IPS DF 6.9 (cell line): ENCODE measurements around the gene PPIP5K2.
"Not testable (repeated sequence)": the region's sequence is repeated elsewhere in the genome, so short reads cannot be mapped to it uniquely, and the experiment has no call there.

Experiments used
- DNase-seq: peaks from one replicate; pipeline ENCODE4 v3.0.0-alpha.2; 2013; ENCODE audit warnings: low read depth, low spot score
- H3K27ac ChIP-seq: one replicate; pipeline ENCODE4 v1.5.1; 2013; ENCODE audit warnings: low read length, control low read depth
- H3K27me3 ChIP-seq: 2 replicates; pipeline ENCODE4 v1.6.1; 2013; ENCODE audit warnings: mild to moderate bottlenecking, low read length; ENCODE audit not compliant: control insufficient read depth, insufficient read depth
- H3K36me3 ChIP-seq: 2 replicates; pipeline ENCODE4 v1.6.1; 2013; ENCODE audit warnings: low read length; ENCODE audit not compliant: control insufficient read depth, insufficient read depth
- H3K4me1 ChIP-seq: 2 replicates; pipeline ENCODE4 v1.6.1; 2013; ENCODE audit warnings: low read length; ENCODE audit not compliant: control insufficient read depth, insufficient read depth
- H3K4me3 ChIP-seq: 2 replicates; pipeline ENCODE4 v1.5.1; 2013; ENCODE audit warnings: mild to moderate bottlenecking, low read length
- H3K9me3 ChIP-seq: 2 replicates; pipeline ENCODE4 v1.6.1; 2013; ENCODE audit warnings: low read length, inconsistent platforms; ENCODE audit not compliant: control insufficient read depth, insufficient read depth
- WGBS: extraction: QIAGEN DNeasy Blood & Tissue Kit; methylation state at CpG from one replicate; pipeline ENCODE4 v1.1.7; 2013; ENCODE audit warnings: mixed read lengths, missing lambda C conversion rate; ENCODE audit not compliant: insufficient read length, insufficient coverage; 5-methylcytosine and 5-hydroxymethylcytosine counted together

The PPIP5K2 gene

GRCh38 chr5:103120607-103121200, 603 bp downstream of the PPIP5K2 start:
- Histone ChIP-seq H3K4me1 (no peaks in the 10 kb centered on the region), H3K4me3 (peak overlapping the region; percentile 88), H3K9me3 (no peaks in the 10 kb centered on the region), H3K27ac (no peak overlapping the region), H3K36me3 (no peaks in the 10 kb centered on the region), H3K27me3 (no peaks in the 10 kb centered on the region)
- WGBS, result no CpG with 5 or more reads among the region's 17 CpGs
- DNase-seq, result no peak

- DNase-seq, result no peak
- H3K4me1 ChIP-seq, result no peaks in the 10 kb centered on the region
- H3K4me3 ChIP-seq, result no peak overlapping the region
- no peak overlapping the region for H3K27ac ChIP-seq
- WGBS, result no CpG with 5 or more reads among the region's 3 CpGs
- no peaks in the 10 kb centered on the region for H3K36me3 ChIP-seq
- no peaks in the 10 kb centered on the region for H3K9me3 ChIP-seq
- H3K27me3 ChIP-seq, result no peaks in the 10 kb centered on the region
These were observed 2.1 kb downstream of the PPIP5K2 start for GRCh38 chr5:103122242-103122641.

- H3K36me3 ChIP-seq, result no peaks in the 10 kb centered on the region
- H3K27me3 ChIP-seq, result no peaks in the 10 kb centered on the region
- no peaks in the 10 kb centered on the region for H3K9me3 ChIP-seq
- H3K27ac ChIP-seq, result no peak overlapping the region
- no CpG with 5 or more reads among the region's 5 CpGs for WGBS
- no peak for DNase-seq
- H3K4me1 ChIP-seq, result no peaks in the 10 kb centered on the region
- H3K4me3 ChIP-seq, result no peak overlapping the region
These were observed 6.5 kb downstream of the PPIP5K2 start for GRCh38 chr5:103126557-103126956.

- H3K4me3 ChIP-seq, result no peak overlapping the region
- DNase-seq, result no peak
- H3K9me3 ChIP-seq, result no peaks in the 10 kb centered on the region
- H3K27ac ChIP-seq, result no peak overlapping the region
- no peaks in the 10 kb centered on the region for H3K36me3 ChIP-seq
- H3K27me3 ChIP-seq, result no peaks in the 10 kb centered on the region
- no peaks in the 10 kb centered on the region for H3K4me1 ChIP-seq
- no CpG with 5 or more reads among the region's 2 CpGs for WGBS
These were observed 7.3 kb downstream of the PPIP5K2 start for GRCh38 chr5:103127292-103127817.

GRCh38 chr5:103128202-103128601, 8.1 kb downstream of the PPIP5K2 start:
- DNase-seq, result no peak
- H3K36me3 ChIP-seq, result no peaks in the 10 kb centered on the region
- H3K4me1 ChIP-seq, result no peaks in the 10 kb centered on the region
- H3K27me3 ChIP-seq, result no peaks in the 10 kb centered on the region
- H3K27ac ChIP-seq, result no peak overlapping the region
- no peak overlapping the region for H3K4me3 ChIP-seq
- H3K9me3 ChIP-seq, result no peaks in the 10 kb centered on the region

- Histone ChIP-seq H3K4me3 (no peak overlapping the region), H3K4me1 (no peaks in the 10 kb centered on the region), H3K27me3 (no peaks in the 10 kb centered on the region), H3K9me3 (no peaks in the 10 kb centered on the region), H3K36me3 (no peaks in the 10 kb centered on the region), H3K27ac (no peak overlapping the region)
- WGBS, result no CpG with 5 or more reads among the region's 1 CpG
- no peak for DNase-seq
These were observed 12.6 kb downstream of the PPIP5K2 start for GRCh38 chr5:103132684-103133083.

GRCh38 chr5:103133231-103133630, 13.1 kb downstream of the PPIP5K2 start:
- Histone ChIP-seq H3K4me1 (no peaks in the 10 kb centered on the region), H3K9me3 (no peaks in the 10 kb centered on the region), H3K27ac (no peak overlapping the region), H3K4me3 (no peak overlapping the region), H3K27me3 (no peaks in the 10 kb centered on the region), H3K36me3 (no peaks in the 10 kb centered on the region)
- WGBS, result no CpG with 5 or more reads among the region's 2 CpGs
- no peak for DNase-seq

- no peak overlapping the region for H3K4me3 ChIP-seq
- no peaks in the 10 kb centered on the region for H3K36me3 ChIP-seq
- WGBS, result no CpG with 5 or more reads among the region's 1 CpG
- H3K27ac ChIP-seq, result no peak overlapping the region
- H3K27me3 ChIP-seq, result no peaks in the 10 kb centered on the region
- DNase-seq, result no peak
- H3K9me3 ChIP-seq, result no peaks in the 10 kb centered on the region
- no peaks in the 10 kb centered on the region for H3K4me1 ChIP-seq
These were observed 15.4 kb downstream of the PPIP5K2 start for GRCh38 chr5:103135461-103135860.

GRCh38 chr5:103138202-103138690, 18.1 kb downstream of the PPIP5K2 start:
- Histone ChIP-seq H3K9me3 (no peaks in the 10 kb centered on the region), H3K4me3 (no peak overlapping the region), H3K27ac (no peak overlapping the region), H3K27me3 (no peaks in the 10 kb centered on the region), H3K36me3 (no peaks in the 10 kb centered on the region), H3K4me1 (no peaks in the 10 kb centered on the region)
- no peak for DNase-seq
- no CpG with 5 or more reads among the region's 3 CpGs for WGBS

GRCh38 chr5:103139264-103139865, 19.3 kb downstream of the PPIP5K2 start:
- WGBS, result no CpG with 5 or more reads among the region's 2 CpGs
- Histone ChIP-seq H3K36me3 (no peaks in the 10 kb centered on the region), H3K27me3 (no peaks in the 10 kb centered on the region), H3K4me3 (no peak overlapping the region), H3K27ac (no peak overlapping the region), H3K4me1 (no peaks in the 10 kb centered on the region), H3K9me3 (no peaks in the 10 kb centered on the region)
- peak; percentile 43 for DNase-seq

GRCh38 chr5:103142132-103142531, 22.0 kb downstream of the PPIP5K2 start:
- H3K27ac ChIP-seq, H3K4me3 ChIP-seq, H3K4me1 ChIP-seq, H3K27me3 ChIP-seq, DNase-seq, H3K36me3 ChIP-seq, H3K9me3 ChIP-seq: not testable (repeated sequence)
- WGBS, result no CpG with 5 or more reads among the region's 25 CpGs
